Breast epithelium (tissue), 3 donors: ENCODE results near the gene LUC7L3.

Source experiments
- CTCF ChIP-seq, 3 donors: fragments of 450-650 bp; IDR thresholded peaks; one replicate each; pipeline ENCODE4 v1.5.1; 2016 to 2017; ENCODE audit warnings: antibody characterized with exemption in 3 of 3, mild to moderate bottlenecking in 3 of 3, moderate library complexity in 3 of 3
- POLR2A ChIP-seq: fragments of 450-650 bp; IDR thresholded peaks from one replicate; pipeline ENCODE4 v1.6.1; 2016; ENCODE audit warnings: antibody characterized with exemption, mild to moderate bottlenecking, moderate library complexity
- POLR2AphosphoS5 ChIP-seq, 3 donors: sonication (generic); formaldehyde crosslinking; IDR thresholded peaks; one replicate each; pipeline ENCODE4 v1.6.1; 2017; ENCODE audit warnings: antibody characterized with exemption in 3 of 3

- TF ChIP-seq CTCF (IDR thresholded peaks at IDR 0.05): no peak
- no peak for TF ChIP-seq POLR2A
- no peak for TF ChIP-seq POLR2AphosphoS5 (IDR thresholded peaks at IDR 0.05)
Observed at GRCh38 chr17:50785946-50786570, 66.7 kb downstream of the LUC7L3 start.
